Esophagus squamous epithelium (tissue), 4 donors: ENCODE measurements around the gene WASL.

Experiments used
- POLR2A ChIP-seq, 4 donors: fragments of 450-650 bp; IDR thresholded peaks; one replicate each; pipeline ENCODE4 v1.6.1; 2017; ENCODE audit warnings: antibody characterized with exemption in 4 of 4, mild to moderate bottlenecking in 4 of 4, moderate library complexity in 3 of 4
- TF ChIP-seq, protein P1 (sequence below), 6 experiments: fragments of 450-650 bp in 4 of 6; fragments of 200-600 bp in 2 of 6; sonication (generic) in 2 of 6; IDR thresholded peaks; one replicate each; pipeline ENCODE4 v1.5.1; 2016 to 2019; ENCODE audit warnings: antibody characterized with exemption in 6 of 6, mild to moderate bottlenecking in 4 of 6, moderate library complexity in 4 of 6

DNA sequence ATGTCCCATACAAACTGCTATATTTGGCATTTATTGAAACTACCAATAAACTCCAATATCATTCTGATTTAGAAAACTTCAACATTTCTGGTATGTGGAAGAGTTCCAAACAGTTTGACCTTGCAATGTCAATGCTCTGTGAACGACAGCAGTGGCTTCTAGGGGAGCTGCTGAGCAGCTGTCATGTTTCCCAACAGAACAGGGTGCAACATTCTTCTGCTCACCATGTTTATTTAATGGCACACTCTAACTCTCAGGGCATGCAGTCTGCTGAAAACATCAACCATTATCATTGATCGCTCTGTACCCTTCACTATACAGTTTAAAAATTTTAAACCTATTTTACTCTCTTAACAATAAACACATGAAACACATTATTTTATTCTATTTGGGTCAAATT, 67.2 kb downstream of the WASL start:
- TF ChIP-seq, protein P1, sequence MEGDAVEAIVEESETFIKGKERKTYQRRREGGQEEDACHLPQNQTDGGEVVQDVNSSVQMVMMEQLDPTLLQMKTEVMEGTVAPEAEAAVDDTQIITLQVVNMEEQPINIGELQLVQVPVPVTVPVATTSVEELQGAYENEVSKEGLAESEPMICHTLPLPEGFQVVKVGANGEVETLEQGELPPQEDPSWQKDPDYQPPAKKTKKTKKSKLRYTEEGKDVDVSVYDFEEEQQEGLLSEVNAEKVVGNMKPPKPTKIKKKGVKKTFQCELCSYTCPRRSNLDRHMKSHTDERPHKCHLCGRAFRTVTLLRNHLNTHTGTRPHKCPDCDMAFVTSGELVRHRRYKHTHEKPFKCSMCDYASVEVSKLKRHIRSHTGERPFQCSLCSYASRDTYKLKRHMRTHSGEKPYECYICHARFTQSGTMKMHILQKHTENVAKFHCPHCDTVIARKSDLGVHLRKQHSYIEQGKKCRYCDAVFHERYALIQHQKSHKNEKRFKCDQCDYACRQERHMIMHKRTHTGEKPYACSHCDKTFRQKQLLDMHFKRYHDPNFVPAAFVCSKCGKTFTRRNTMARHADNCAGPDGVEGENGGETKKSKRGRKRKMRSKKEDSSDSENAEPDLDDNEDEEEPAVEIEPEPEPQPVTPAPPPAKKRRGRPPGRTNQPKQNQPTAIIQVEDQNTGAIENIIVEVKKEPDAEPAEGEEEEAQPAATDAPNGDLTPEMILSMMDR (IDR thresholded peaks at IDR 0.05) = no peak
- TF ChIP-seq POLR2A (IDR thresholded peaks at IDR 0.05) = no peak
